IMR-90 (cell line): Measurements from ENCODE around the gene FANK1. TPM values are rescaled to one million over a fixed set of nuclear protein-coding genes. Genes with fewer than 3 reads are reported as not detected.

Experiments used
- ATAC-seq: fragments of 200-7000 bp; cut with Tn5 transposase; 2 replicates; pipeline ENCODE4 v1.9.1; 2020; ENCODE audit warnings: low read depth, mild to moderate bottlenecking, moderate library complexity
- BruUV-seq: library from RNA; stranded (reverse); fragments of 400-500 nt; replicated peaks from 2 replicates; lab custom pipeline; 2021; lab: Mats Ljungman, UMichigan
- CTCF ChIA-PET: fragments of 300-600 bp; formaldehyde crosslinking; extraction: SDS; loops from one replicate; lab custom pipeline; 2021; ENCODE audit warnings: antibody characterized with exemption; lab: Yijun Ruan, JAX
- POLR2A ChIA-PET: fragments of 300-600 bp; sonication (Branson Sonifier 250); formaldehyde crosslinking; loops from one replicate; lab custom pipeline; 2022; ENCODE audit warnings: antibody characterized with exemption; ENCODE audit not compliant: unreplicated experiment; lab: Charles Lee
- DNase-seq: peaks from one replicate; pipeline ENCODE4 v3.0.0; 2013
- H2AFZ ChIP-seq: replicated peaks from 2 replicates; pipeline ENCODE3; 2013; ENCODE audit warnings: low read length, mild to moderate bottlenecking; ENCODE audit not compliant: poor library complexity
- H2AK5ac ChIP-seq: 2 replicates; pipeline ENCODE4 v1.6.1; 2013; ENCODE audit warnings: low read depth, low read length, inconsistent platforms
- H2AK9ac ChIP-seq: replicated peaks from 2 replicates; pipeline ENCODE3; 2013; ENCODE audit warnings: mild to moderate bottlenecking, low read depth, low read length, moderate library complexity; ENCODE audit not compliant: poor library complexity
- H2BK120ac ChIP-seq: 2 replicates; pipeline ENCODE4 v1.6.1; 2013; ENCODE audit warnings: low read depth, low read length, inconsistent platforms
- H2BK15ac ChIP-seq: 3 replicates; pipeline ENCODE4 v1.6.1; 2013; ENCODE audit warnings: low read depth, low read length, inconsistent platforms
- H2BK20ac ChIP-seq: 2 replicates; pipeline ENCODE4 v1.6.1; 2013; ENCODE audit warnings: low read depth, mild to moderate bottlenecking, inconsistent platforms, low read length, moderate library complexity
- H2BK5ac ChIP-seq: 2 replicates; pipeline ENCODE4 v1.6.1; 2013; ENCODE audit warnings: mild to moderate bottlenecking, low read depth, low read length, inconsistent platforms; ENCODE audit not compliant: poor library complexity, severe bottlenecking
- H3K14ac ChIP-seq: replicated peaks from 2 replicates; pipeline ENCODE4 v1.6.1; 2013; ENCODE audit warnings: low read depth, low read length, inconsistent platforms
- H3K18ac ChIP-seq: 2 replicates; pipeline ENCODE4 v1.6.1; 2013; ENCODE audit warnings: low read depth, low read length, control low read depth
- H3K23ac ChIP-seq: 2 replicates; pipeline ENCODE4 v1.6.1; 2013; ENCODE audit warnings: low read depth, low read length, inconsistent platforms
- H3K27ac ChIP-seq: 2 replicates; pipeline ENCODE4 v1.5.1; 2013; ENCODE audit warnings: mild to moderate bottlenecking, control low read depth, low read length; ENCODE audit not compliant: insufficient read depth
- H3K27me3 ChIP-seq: 2 replicates; pipeline ENCODE4 v1.6.1; 2013; ENCODE audit warnings: low read length; ENCODE audit not compliant: control insufficient read depth, insufficient read depth
- H3K36me3 ChIP-seq: 2 replicates; pipeline ENCODE4 v1.6.1; 2013; ENCODE audit warnings: low read length, mixed read lengths; ENCODE audit not compliant: control insufficient read depth, insufficient read depth
- H3K4ac ChIP-seq: 2 replicates; pipeline ENCODE4 v1.6.1; 2013; ENCODE audit warnings: low read depth, low read length, inconsistent platforms
- H3K4me1 ChIP-seq: 2 replicates; pipeline ENCODE4 v1.6.1; 2013; ENCODE audit warnings: low read length, mixed read lengths; ENCODE audit not compliant: control insufficient read depth, insufficient read depth
- H3K4me2 ChIP-seq: 2 replicates; pipeline ENCODE4 v1.6.1; 2013; ENCODE audit warnings: low read depth, mild to moderate bottlenecking, control low read depth, low read length, moderate library complexity
- H3K4me3 ChIP-seq: 2 replicates; pipeline ENCODE4 v1.5.1; 2013; ENCODE audit warnings: low read depth, mild to moderate bottlenecking, control low read depth, low read length, moderate library complexity; ENCODE audit not compliant: insufficient read depth
- H3K56ac ChIP-seq: 2 replicates; pipeline ENCODE4 v1.6.1; 2013; ENCODE audit warnings: low read length, inconsistent platforms; ENCODE audit not compliant: insufficient read depth; ENCODE audit errors: extremely low read depth
- H3K79me1 ChIP-seq, 2 experiments: 2 replicates each; pipeline ENCODE4 v1.6.1; 2013; ENCODE audit warnings: low read length in 2 of 2, inconsistent platforms in 1 of 2, low read depth in 1 of 2
- H3K9ac ChIP-seq: 2 replicates; pipeline ENCODE4 v1.6.1; 2013; ENCODE audit warnings: low read depth, low read length, control low read depth
- H3K9me1 ChIP-seq: 2 replicates; pipeline ENCODE4 v1.6.1; 2013; ENCODE audit warnings: low read length, inconsistent platforms; ENCODE audit not compliant: insufficient read depth
- H3K9me3 ChIP-seq: 2 replicates; pipeline ENCODE4 v1.6.1; 2013; ENCODE audit warnings: low read length; ENCODE audit not compliant: control insufficient read depth, insufficient read depth
- H4K20me1 ChIP-seq: 2 replicates; pipeline ENCODE4 v1.6.1; 2013; ENCODE audit warnings: low read length, inconsistent platforms; ENCODE audit not compliant: insufficient read depth
- H4K5ac ChIP-seq: 2 replicates; pipeline ENCODE4 v1.6.1; 2013; ENCODE audit warnings: mild to moderate bottlenecking, low read depth, low read length, control low read depth
- H4K8ac ChIP-seq, 2 experiments: 2 replicates each; pipeline ENCODE4 v1.6.1; 2013; ENCODE audit warnings: low read depth in 2 of 2, low read length in 2 of 2, control low read depth in 1 of 2, inconsistent platforms in 1 of 2
- H4K91ac ChIP-seq: 2 replicates; pipeline ENCODE4 v1.6.1; 2013; ENCODE audit warnings: low read depth, low read length, inconsistent platforms; ENCODE audit not compliant: insufficient read depth
- CEBPB ChIP-seq: IDR thresholded peaks from 2 replicates; pipeline ENCODE4 v1.6.1; 2012; ENCODE audit warnings: low read depth, low read length, improper control_type of control experiment
- CHD1 ChIP-seq: IDR thresholded peaks from 2 replicates; pipeline ENCODE4 v1.6.1; 2012; ENCODE audit warnings: low read depth, low read length, improper control_type of control experiment
- CTCF ChIP-seq: conservative IDR thresholded peaks from 2 replicates; pipeline ENCODE4 v1.5.1; 2012; ENCODE audit warnings: mild to moderate bottlenecking, low read depth, low read length, improper control_type of control experiment
- ELK1 ChIP-seq: fragments of 150-350 bp; IDR thresholded peaks from 2 replicates; pipeline ENCODE4 v1.6.1; 2016; ENCODE audit warnings: low read depth, mild to moderate bottlenecking, low read length, moderate library complexity, borderline replicate concordance
- MAFK ChIP-seq: IDR thresholded peaks from 2 replicates; pipeline ENCODE4 v1.6.1; 2012; ENCODE audit warnings: low read depth, low read length, improper control_type of control experiment
- MAZ ChIP-seq: IDR thresholded peaks from 2 replicates; pipeline ENCODE4 v1.6.1; 2012; ENCODE audit warnings: low read depth, mild to moderate bottlenecking, low read length, improper control_type of control experiment, moderate library complexity, borderline replicate concordance
- MXI1 ChIP-seq: IDR thresholded peaks from 2 replicates; pipeline ENCODE4 v1.6.1; 2012; ENCODE audit warnings: low read depth, mild to moderate bottlenecking, low read length, moderate library complexity, borderline replicate concordance
- USF2 ChIP-seq: fragments of 150-350 bp; IDR thresholded peaks from 2 replicates; pipeline ENCODE4 v1.6.1; 2017; ENCODE audit warnings: mild to moderate bottlenecking, antibody characterized with exemption, low read length, low read depth
- WGBS, 2 experiments: methylation state at CpG; one replicate each; pipeline versions ENCODE4 v1.1.5 to v1.1.7; 2013; ENCODE audit warnings: missing lambda C conversion rate in 2 of 2; ENCODE audit not compliant: insufficient read length in 1 of 2; ENCODE audit errors: extremely low coverage in 2 of 2; 5-methylcytosine and 5-hydroxymethylcytosine counted together
- dilution Hi-C: fragments of 300-500 bp; cut with HindIII; formaldehyde crosslinking; loops from one replicate; pipeline ENCODE4 v1.14.3; 2018; ENCODE audit warnings: low sequenced_read_pairs; ENCODE audit not compliant: unreplicated experiment
- in situ Hi-C: fragments of 300-500 bp; cut with MboI; formaldehyde crosslinking; loops from 3 replicates; pipeline ENCODE4 v1.14.3; 2019; ENCODE audit warnings: low sequenced_read_pairs, inconsistent platforms, mixed read lengths
- intact Hi-C: fragments of 100-400 bp; cut with micrococcal nuclease; formaldehyde crosslinking; loops from 2 replicates; pipeline ENCODE4 v1.10.0; 2022
- polyA plus RNA-seq, 3 experiments: library from polyadenylated mRNA; depleted of rRNA; stranded (reverse); fragments of >200 nt; gene quantifications; 2 replicates each; pipeline ENCODE4 v1.2.3, GENCODE V29; 2012; ENCODE audit warnings: low replicate concordance in 1 of 3
- total RNA-seq: library from RNA; depleted of rRNA; stranded (reverse); fragments of >200 nt; gene quantifications from 2 replicates; pipeline ENCODE4 v1.2.3, GENCODE V29; 2012

FANK1 gene
- total and polyA plus RNA-seq, 2 of the 4 experiments (the other 2 are of a cell fraction): 0.90 to 2.2 TPM

- H3K14ac ChIP-seq: no peak overlapping the region
- no peak overlapping the region for H3K4me2 ChIP-seq
- no peaks in the 10 kb centered on the region for H3K9me1 ChIP-seq
- in situ Hi-C loops: no loop called here
- no peak overlapping the region for H4K8ac ChIP-seq
- H2AK5ac ChIP-seq: no peak overlapping the region
- H3K56ac ChIP-seq: no peak overlapping the region
- no peak for DNase-seq
- no peaks in the 10 kb centered on the region for H4K20me1 ChIP-seq
- no peak overlapping the region for H2BK15ac ChIP-seq
- no peak overlapping the region for H3K9ac ChIP-seq
- H3K18ac ChIP-seq: no peak overlapping the region
- H4K5ac ChIP-seq: no peak overlapping the region
- H3K4ac ChIP-seq: no peak overlapping the region
- intact Hi-C loops: no loop called here
- H3K79me1 ChIP-seq: no peaks in the 10 kb centered on the region
- no peak overlapping the region for H2BK20ac ChIP-seq
- H3K27me3 ChIP-seq: peaks cover 10% of the 10 kb centered on the region
- H2BK120ac ChIP-seq: no peak overlapping the region
- WGBS, 2 experiments: no CpG with 5 or more reads among the region's 1 CpG
- TF ChIP-seq CTCF: no peak
- TF ChIP-seq USF2: no peak
- TF ChIP-seq MAFK: no peak
- no peak for TF ChIP-seq MXI1
- no peak for TF ChIP-seq CEBPB
- TF ChIP-seq MAZ: no peak
- TF ChIP-seq ELK1: no peak
- TF ChIP-seq CHD1: no peak
- H3K27ac ChIP-seq: no peak overlapping the region
- ATAC-seq: no peak
- H3K9me3 ChIP-seq: no peaks in the 10 kb centered on the region
- CTCF ChIA-PET: no interaction called here
- POLR2A ChIA-PET: no interaction called here
- no peaks in the 10 kb centered on the region for H3K36me3 ChIP-seq
- H2BK5ac ChIP-seq: no peak overlapping the region
- BruUV-seq: no TSS peak
- no peak overlapping the region for H2AK9ac ChIP-seq
- H3K23ac ChIP-seq: no peak overlapping the region
- H3K4me1 ChIP-seq: no peaks in the 10 kb centered on the region
- dilution Hi-C loops: no loop called here
- no peak overlapping the region for H3K4me3 ChIP-seq
- H4K91ac ChIP-seq: no peak overlapping the region
- H2AFZ ChIP-seq: no peak overlapping the region
Observed at GRCh38 chr10:125967533-125967932, 71.2 kb downstream of the FANK1 start.
